H9 (cell line): Measurements from ENCODE around the gene CHST13. TPM values are rescaled to one million over a fixed set of nuclear protein-coding genes. Genes with fewer than 3 reads are reported as not detected.

Source experiments
- DNase-seq: peaks from one replicate; pipeline ENCODE4 v3.0.0-alpha.2; 2017
- H2AFZ ChIP-seq: one replicate; pipeline ENCODE4 v1.6.1; 2013; ENCODE audit warnings: mild to moderate bottlenecking, low read length, control low read depth, moderate library complexity
- H2AK5ac ChIP-seq: 2 replicates; pipeline ENCODE4 v1.6.1; 2013; ENCODE audit warnings: low read length, control low read depth, mixed read lengths; ENCODE audit not compliant: insufficient read length
- H2BK120ac ChIP-seq: one replicate; pipeline ENCODE4 v1.6.1; 2013; ENCODE audit warnings: low read depth, mild to moderate bottlenecking, low read length, control low read depth, inconsistent platforms; ENCODE audit not compliant: poor library complexity, severe bottlenecking
- H2BK12ac ChIP-seq: 2 replicates; pipeline ENCODE4 v1.6.1; 2013; ENCODE audit warnings: low read length, control low read depth, mixed read lengths, low read depth; ENCODE audit not compliant: insufficient read length
- H2BK15ac ChIP-seq: 2 replicates; pipeline ENCODE4 v1.6.1; 2013; ENCODE audit warnings: low read depth, low read length, control low read depth
- H2BK20ac ChIP-seq: one replicate; pipeline ENCODE4 v1.6.1; 2013; ENCODE audit warnings: low read depth, mild to moderate bottlenecking, low read length, control low read depth, inconsistent platforms; ENCODE audit not compliant: poor library complexity, severe bottlenecking
- H2BK5ac ChIP-seq: 2 replicates; pipeline ENCODE4 v1.6.1; 2013; ENCODE audit warnings: low read length, control low read depth, mixed read lengths; ENCODE audit not compliant: insufficient read length
- H3K14ac ChIP-seq: 2 replicates; pipeline ENCODE4 v1.6.1; 2013; ENCODE audit warnings: low read length, control low read depth; ENCODE audit not compliant: insufficient read depth
- H3K18ac ChIP-seq: 2 replicates; pipeline ENCODE4 v1.6.1; 2013; ENCODE audit warnings: low read depth, mild to moderate bottlenecking, mixed read lengths, low read length, control low read depth; ENCODE audit not compliant: insufficient read length
- H3K23ac ChIP-seq: 2 replicates; pipeline ENCODE4 v1.6.1; 2013; ENCODE audit warnings: low read length, control low read depth, mixed read lengths, low read depth; ENCODE audit not compliant: insufficient read length
- H3K23me2 ChIP-seq: 2 replicates; pipeline ENCODE4 v1.6.1; 2013; ENCODE audit warnings: low read depth, mild to moderate bottlenecking, mixed read lengths, low read length, control low read depth; ENCODE audit not compliant: insufficient read length, poor library complexity, severe bottlenecking
- H3K27ac ChIP-seq: 2 replicates; pipeline ENCODE4 v1.5.1; 2013; ENCODE audit warnings: low read length, control low read depth, mixed read lengths, low read depth; ENCODE audit not compliant: insufficient read length
- H3K27me3 ChIP-seq: 2 replicates; pipeline ENCODE4 v1.6.1; 2013; ENCODE audit warnings: low read length, control low read depth, inconsistent platforms; ENCODE audit not compliant: insufficient read depth
- H3K4ac ChIP-seq: 2 replicates; pipeline ENCODE4 v1.6.1; 2013; ENCODE audit warnings: low read depth, mild to moderate bottlenecking, control low read depth, inconsistent platforms, low read length, moderate library complexity
- H3K4me1 ChIP-seq: 2 replicates; pipeline ENCODE4 v1.6.1; 2013; ENCODE audit warnings: low read length, control low read depth, inconsistent platforms; ENCODE audit not compliant: insufficient read depth
- H3K4me2 ChIP-seq: 2 replicates; pipeline ENCODE4 v1.6.1; 2013; ENCODE audit warnings: low read length, control low read depth, mixed read lengths; ENCODE audit not compliant: insufficient read length, insufficient read depth
- H3K56ac ChIP-seq: 2 replicates; pipeline ENCODE4 v1.6.1; 2013; ENCODE audit warnings: low read depth, mild to moderate bottlenecking, mixed read lengths, low read length, control low read depth; ENCODE audit not compliant: insufficient read length
- H3K79me1 ChIP-seq: 2 replicates; pipeline ENCODE4 v1.6.1; 2013; ENCODE audit warnings: low read depth, mild to moderate bottlenecking, moderate library complexity, low read length, control low read depth, inconsistent platforms; ENCODE audit not compliant: insufficient read depth, poor library complexity, severe bottlenecking
- H3K79me2 ChIP-seq: 2 replicates; pipeline ENCODE4 v1.6.1; 2013; ENCODE audit warnings: low read length, control low read depth, inconsistent platforms; ENCODE audit not compliant: insufficient read depth
- H3K9ac ChIP-seq: 2 replicates; pipeline ENCODE4 v1.6.1; 2013; ENCODE audit warnings: low read length, control low read depth, mixed read lengths; ENCODE audit not compliant: insufficient read length; ENCODE audit errors: extremely low read depth
- H3K9me3 ChIP-seq: one replicate; pipeline ENCODE4 v1.6.1; 2013; ENCODE audit warnings: low read depth, low read length, inconsistent platforms; ENCODE audit not compliant: control insufficient read depth
- H3T11ph ChIP-seq: one replicate; pipeline ENCODE4 v1.6.1; 2013; ENCODE audit warnings: mild to moderate bottlenecking, low read length, control low read depth, inconsistent platforms
- H4K20me1 ChIP-seq: one replicate; pipeline ENCODE4 v1.6.1; 2013; ENCODE audit not compliant: control insufficient read depth, insufficient read length, insufficient read depth
- H4K5ac ChIP-seq: 2 replicates; pipeline ENCODE4 v1.6.1; 2013; ENCODE audit warnings: low read depth, mild to moderate bottlenecking, mixed read lengths, low read length, control low read depth; ENCODE audit not compliant: insufficient read length
- H4K8ac ChIP-seq: replicated peaks from 2 replicates; pipeline ENCODE4 v1.6.1; 2013; ENCODE audit warnings: low read length, control low read depth, mixed read lengths, low read depth; ENCODE audit not compliant: insufficient read length
- H4K91ac ChIP-seq: 2 replicates; pipeline ENCODE4 v1.6.1; 2013; ENCODE audit warnings: low read depth, mild to moderate bottlenecking, moderate library complexity, mixed read lengths, low read length, control low read depth; ENCODE audit not compliant: insufficient read length
- H3K27ac Mint-ChIP-seq, 3 experiments: 2 replicates in 2 of 3; 3 replicates in 1 of 3; pipeline ENCODE4 v1.8.0; 2020 to 2021; ENCODE audit warnings: mixed read lengths in 3 of 3, mild to moderate bottlenecking in 1 of 3, moderate library complexity in 1 of 3
- H3K27me3 Mint-ChIP-seq: 2 replicates; pipeline ENCODE4 v1.8.0; 2021; ENCODE audit warnings: low read depth, mild to moderate bottlenecking, moderate library complexity, mixed read lengths
- H3K36me3 Mint-ChIP-seq, 3 experiments: 2 replicates in 2 of 3; 3 replicates in 1 of 3; pipeline ENCODE4 v1.8.0; 2020 to 2021; ENCODE audit warnings: low read depth in 3 of 3, mixed read lengths in 3 of 3; ENCODE audit not compliant: insufficient read depth in 1 of 3
- H3K4me1 Mint-ChIP-seq, 2 experiments: 2 replicates each; pipeline ENCODE4 v1.8.0; 2020; ENCODE audit warnings: mixed read lengths in 2 of 2
- H3K4me3 Mint-ChIP-seq, 2 experiments: 2 replicates in 1 of 2; 3 replicates in 1 of 2; pipeline ENCODE4 v1.8.0; 2020 to 2021; ENCODE audit warnings: mild to moderate bottlenecking in 2 of 2, mixed read lengths in 2 of 2, moderate library complexity in 1 of 2
- H3K9me3 Mint-ChIP-seq, 2 experiments: 2 replicates in 1 of 2; 3 replicates in 1 of 2; pipeline ENCODE4 v1.8.0; 2020; ENCODE audit warnings: mild to moderate bottlenecking in 2 of 2, mixed read lengths in 2 of 2, moderate library complexity in 1 of 2
- CTCF ChIP-seq: fragments of 200-600 bp; sonication (generic); conservative IDR thresholded peaks from 3 replicates; pipeline ENCODE4 v1.8.0; 2021; ENCODE audit warnings: antibody characterized with exemption, mild to moderate bottlenecking
- WGBS: extraction: QIAGEN DNeasy Blood & Tissue Kit; methylation state at CpG from one replicate; pipeline ENCODE4 v1.1.7; 2013; ENCODE audit warnings: missing lambda C conversion rate, low lambda C conversion rate, mixed read lengths; ENCODE audit not compliant: insufficient read length; ENCODE audit errors: extremely low coverage; 5-methylcytosine and 5-hydroxymethylcytosine counted together
- total RNA-seq: library from RNA; stranded (reverse); gene quantifications from 2 replicates; pipeline ENCODE4 v1.2.1, GENCODE V29; 2021

The CHST13 gene
- total RNA-seq, 1 experiment from 2014 or later = 0.85 TPM

DNA sequence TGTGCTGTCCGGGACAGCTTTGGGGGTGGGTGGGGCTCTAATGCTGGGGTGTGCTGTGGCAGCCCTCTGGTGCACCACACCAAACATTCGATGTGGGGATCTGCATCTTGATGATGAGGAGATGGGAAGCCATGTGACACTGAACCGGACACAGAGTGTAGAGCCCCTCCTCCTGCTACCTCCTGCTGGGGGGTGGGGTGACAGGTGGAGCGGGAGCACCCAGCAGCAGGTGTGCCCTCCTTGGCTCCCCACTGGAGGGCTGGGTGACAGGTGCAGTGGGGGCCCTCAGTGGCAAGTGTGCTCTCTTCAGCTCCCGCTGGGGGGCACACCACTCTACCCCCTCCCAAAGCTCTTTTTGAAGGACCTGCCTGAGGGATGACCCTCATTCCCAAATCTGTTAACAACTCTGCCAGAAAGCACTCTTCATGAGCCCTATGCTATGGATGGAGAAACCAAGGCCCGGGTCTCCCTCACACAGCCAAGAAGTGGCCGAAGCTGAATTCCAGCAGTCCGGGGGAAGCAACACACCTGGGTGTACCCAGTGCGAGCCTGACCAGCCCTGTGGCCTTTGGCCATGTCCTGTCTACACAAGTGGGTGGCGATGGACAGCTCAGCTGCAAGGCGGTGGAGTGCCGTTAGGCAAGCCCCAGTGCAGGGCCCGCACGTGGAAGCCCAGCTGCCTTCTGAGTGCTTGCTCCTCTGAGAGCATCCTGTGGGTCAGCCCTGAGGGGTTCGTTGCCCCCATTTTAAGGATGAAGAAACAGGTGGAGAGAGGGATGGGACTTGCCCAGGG is 5.8 kb upstream of the CHST13 start:
- Histone ChIP-seq H3K79me2 (no peaks in the 10 kb centered on the region), H4K91ac (no peak overlapping the region), H3K27me3 (no peaks in the 10 kb centered on the region; the same call in 1 of the 2 replicates), H3K23me2 (no peaks in the 10 kb centered on the region), H3K18ac (no peak overlapping the region), H2BK120ac (no peak overlapping the region), H3K4me2 (no peak overlapping the region), H2AFZ (no peak overlapping the region), H3T11ph (no peak overlapping the region), H3K4ac (no peak overlapping the region), H3K4me1 (no peaks in the 10 kb centered on the region), H2AK5ac (no peak overlapping the region), H3K27ac (no peak overlapping the region), H3K9ac (no peak overlapping the region), H3K56ac (no peak overlapping the region), H2BK12ac (no peak overlapping the region), H3K23ac (no peak overlapping the region), H4K5ac (no peak overlapping the region), H3K14ac (no peak overlapping the region), H3K9me3 (no peaks in the 10 kb centered on the region), H4K8ac (no peak overlapping the region), H2BK15ac (no peak overlapping the region), H3K79me1 (no peaks in the 10 kb centered on the region), H4K20me1 (no peaks in the 10 kb centered on the region), H2BK20ac (no peak overlapping the region), H2BK5ac (no peak overlapping the region)
- no peak for TF ChIP-seq CTCF
- peaks cover 4 to 8% of the 10 kb centered on the region in 2 experiments; a peak in 1 of 4 replicates for H3K4me1 Mint-ChIP-seq
- H3K27ac Mint-ChIP-seq = no peak overlapping the region
- no peak overlapping the region for H3K4me3 Mint-ChIP-seq
- H3K9me3 Mint-ChIP-seq = no peaks in the 10 kb centered on the region; a peak in 1 of 5 replicates
- no peak for DNase-seq
- H3K36me3 Mint-ChIP-seq = no peaks in the 10 kb centered on the region
- peaks cover 14% of the 10 kb centered on the region for H3K27me3 Mint-ChIP-seq
- WGBS = no CpG with 5 or more reads among the region's 15 CpGs
